Activated CD4-positive, alpha-beta T cell treated with anti-CD3 and anti-CD28 coated beads, Interleukin-2, amount 10 ng/mL, durations not matched to agents 24 days and 14 days (primary cell): ENCODE measurements around the gene ZFR2. TPM values are rescaled to one million over a fixed set of nuclear protein-coding genes. Genes with fewer than 3 reads are reported as not detected.

ENCODE experiments used
- total RNA-seq: library from RNA; stranded (reverse); gene quantifications from 2 replicates; pipeline ENCODE4 v1.2.3, GENCODE V29; 2022

The ZFR2 gene
- total RNA-seq, 1 donor from 2014 or later, result not detected

Other genes with a start within 250 kb of the ZFR2 start
- 37.4 and 39.6 TPM in 2 replicates for gene CACTIN, start 242.2 kb downstream of the ZFR2 start, total RNA-seq
- 21.4 and 22.5 TPM in 2 replicates for gene PIP5K1C, start 168.6 kb downstream of the ZFR2 start, total RNA-seq
- 0.09 TPM in 1 of 2 replicates, not detected in the other for gene TJP3, start 160.7 kb downstream of the ZFR2 start, total RNA-seq
- 41.5 and 48.7 TPM in 2 replicates for gene APBA3, start 107.3 kb downstream of the ZFR2 start, total RNA-seq
- 91.4 and 96.6 TPM in 2 replicates for gene MRPL54, start 106.4 kb downstream of the ZFR2 start, total RNA-seq
- gene RAX2, start 96.8 kb downstream of the ZFR2 start, total RNA-seq, result not detected in 2 replicates
- 31.6 and 32.3 TPM in 2 replicates for gene MATK, start 82.7 kb downstream of the ZFR2 start, total RNA-seq
- gene ATCAY, start 11.6 kb upstream of the ZFR2 start, total RNA-seq, result not detected in 2 replicates
- not detected in 2 replicates for gene NMRK2, start 64.0 kb upstream of the ZFR2 start, total RNA-seq
- 45.6 and 46.7 TPM in 2 replicates for gene DAPK3, start 102.1 kb upstream of the ZFR2 start, total RNA-seq
- 2,394 and 2,438 TPM in 2 replicates for gene EEF2, start 116.4 kb upstream of the ZFR2 start, total RNA-seq
- 32.2 and 33.2 TPM in 2 replicates for gene PIAS4, start 138.7 kb upstream of the ZFR2 start, total RNA-seq
- gene ZBTB7A, start 197.9 kb upstream of the ZFR2 start, total RNA-seq, result 35.8 and 39.6 TPM in 2 replicates